Osteocyte (in vitro differentiated cells): ENCODE measurements around the gene CELF1. TPM values are rescaled to one million over a fixed set of nuclear protein-coding genes. Genes with fewer than 3 reads are reported as not detected.

Experiments
- DNase-seq: peaks from one replicate; pipeline ENCODE4 v3.0.0; 2021; ENCODE audit warnings: mixed read lengths; ENCODE audit not compliant: unreplicated experiment; ENCODE audit errors: extremely low spot score
- H3K27ac Mint-ChIP-seq: one replicate; pipeline ENCODE4 v1.8.0; 2021; ENCODE audit warnings: mild to moderate bottlenecking, mixed read lengths; ENCODE audit not compliant: unreplicated experiment
- H3K27me3 Mint-ChIP-seq: one replicate; pipeline ENCODE4 v1.8.0; 2021; ENCODE audit warnings: mixed read lengths; ENCODE audit not compliant: unreplicated experiment
- H3K36me3 Mint-ChIP-seq: one replicate; pipeline ENCODE4 v1.8.0; 2021; ENCODE audit warnings: mixed read lengths; ENCODE audit not compliant: unreplicated experiment
- H3K4me1 Mint-ChIP-seq: one replicate; pipeline ENCODE4 v1.8.0; 2021; ENCODE audit warnings: mixed read lengths; ENCODE audit not compliant: unreplicated experiment
- H3K4me3 Mint-ChIP-seq: one replicate; pipeline ENCODE4 v1.8.0; 2021; ENCODE audit warnings: mild to moderate bottlenecking, moderate library complexity, mixed read lengths; ENCODE audit not compliant: unreplicated experiment
- H3K9me3 Mint-ChIP-seq: one replicate; pipeline ENCODE4 v1.8.0; 2021; ENCODE audit warnings: mixed read lengths; ENCODE audit not compliant: unreplicated experiment
- total RNA-seq: library from RNA; stranded (reverse); gene quantifications from 2 replicates; pipeline ENCODE4 v1.2.1, GENCODE V29; 2021
- TF ChIP-seq, protein P1 (sequence below): fragments of 200-600 bp; sonication (generic); IDR thresholded peaks from 2 replicates; pipeline ENCODE4 v1.5.0; 2021; ENCODE audit warnings: antibody characterized with exemption, mild to moderate bottlenecking, moderate library complexity

Gene CELF1
- total RNA-seq, 1 donor from 2014 or later = 88.6 TPM

DNA sequence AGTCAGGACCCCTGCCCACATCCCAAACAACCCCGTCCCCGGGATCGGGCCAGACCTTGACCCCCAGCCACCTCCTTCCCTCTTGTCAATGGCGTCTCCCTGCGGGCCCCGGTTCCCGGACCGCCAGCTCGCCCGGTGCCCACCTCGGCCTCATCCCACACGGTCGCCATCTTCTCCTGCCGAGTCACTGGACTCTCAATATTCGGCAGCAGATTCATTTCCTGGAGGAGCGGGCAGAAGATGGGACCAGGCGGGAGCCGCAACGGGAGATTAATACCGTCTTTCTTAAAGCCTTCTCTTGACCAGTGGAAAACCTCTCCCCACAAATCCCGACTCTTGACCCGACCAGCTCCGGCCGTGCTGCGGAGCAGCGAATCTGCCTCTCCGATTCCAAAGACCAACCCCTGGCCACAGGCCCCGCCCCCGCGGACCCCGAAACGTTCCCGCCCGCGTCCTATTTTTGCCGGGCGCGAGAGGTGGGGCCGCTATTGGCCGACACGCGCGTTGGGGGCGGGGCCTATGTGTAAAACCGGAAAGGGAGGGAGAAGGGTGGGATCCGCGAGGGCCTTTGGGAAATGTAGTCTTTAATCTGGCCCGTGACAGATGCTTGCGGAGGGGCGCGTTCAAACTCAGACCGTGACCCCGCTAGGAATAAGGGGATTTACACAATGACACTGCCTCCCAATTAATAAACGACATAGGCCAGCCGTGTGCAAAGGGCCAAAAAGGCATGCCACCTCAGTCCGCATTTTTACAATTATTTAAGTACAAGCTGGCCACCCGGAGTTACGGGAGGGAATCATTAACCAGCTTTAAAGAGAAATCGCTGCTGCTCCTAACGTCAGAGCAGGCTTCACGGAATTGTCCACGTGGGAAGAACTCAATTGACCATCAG lies 126.6 kb downstream of the CELF1 start, which contains the start of gene PSMC3:
Gene PSMC3, minus strand, starts transcription at position 378 of the 895 bp plus-strand sequence. Its CDS starts 160 bp downstream, at position 218.
- Mint-ChIP-seq H3K4me1 (peaks cover 18% of the 10 kb centered on the region), H3K27me3 (no peaks in the 10 kb centered on the region), H3K4me3 (peak within 1 kb of the TSS; percentile 100), H3K9me3 (no peaks in the 10 kb centered on the region), H3K27ac (peak within 1 kb of the TSS; percentile 100), H3K36me3 (peaks cover 25% of the 10 kb centered on the region)
- DNase-seq = peak; percentile 99
- TF ChIP-seq, protein P1, sequence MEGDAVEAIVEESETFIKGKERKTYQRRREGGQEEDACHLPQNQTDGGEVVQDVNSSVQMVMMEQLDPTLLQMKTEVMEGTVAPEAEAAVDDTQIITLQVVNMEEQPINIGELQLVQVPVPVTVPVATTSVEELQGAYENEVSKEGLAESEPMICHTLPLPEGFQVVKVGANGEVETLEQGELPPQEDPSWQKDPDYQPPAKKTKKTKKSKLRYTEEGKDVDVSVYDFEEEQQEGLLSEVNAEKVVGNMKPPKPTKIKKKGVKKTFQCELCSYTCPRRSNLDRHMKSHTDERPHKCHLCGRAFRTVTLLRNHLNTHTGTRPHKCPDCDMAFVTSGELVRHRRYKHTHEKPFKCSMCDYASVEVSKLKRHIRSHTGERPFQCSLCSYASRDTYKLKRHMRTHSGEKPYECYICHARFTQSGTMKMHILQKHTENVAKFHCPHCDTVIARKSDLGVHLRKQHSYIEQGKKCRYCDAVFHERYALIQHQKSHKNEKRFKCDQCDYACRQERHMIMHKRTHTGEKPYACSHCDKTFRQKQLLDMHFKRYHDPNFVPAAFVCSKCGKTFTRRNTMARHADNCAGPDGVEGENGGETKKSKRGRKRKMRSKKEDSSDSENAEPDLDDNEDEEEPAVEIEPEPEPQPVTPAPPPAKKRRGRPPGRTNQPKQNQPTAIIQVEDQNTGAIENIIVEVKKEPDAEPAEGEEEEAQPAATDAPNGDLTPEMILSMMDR = no peak

DNA sequence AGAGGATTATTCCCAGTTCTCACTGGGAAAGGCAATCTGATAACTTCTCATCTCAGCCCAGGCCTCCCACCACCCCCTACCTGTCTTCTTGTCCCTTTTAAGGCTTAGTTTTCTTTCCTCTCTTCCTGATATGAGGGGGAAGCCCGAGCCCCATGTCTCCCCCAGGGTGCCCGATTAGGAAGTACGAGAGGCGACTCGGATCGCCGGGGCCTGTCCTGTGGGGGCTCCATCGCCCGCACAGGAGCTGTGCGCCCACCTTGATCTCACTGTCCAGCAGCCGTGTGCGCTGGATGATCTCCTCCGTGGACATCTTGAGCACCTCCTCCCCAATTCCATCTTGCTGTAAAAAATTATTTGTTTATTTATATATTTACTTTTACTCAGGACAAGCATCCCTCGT lies 127.3 kb downstream of the CELF1 start:
- Mint-ChIP-seq H3K9me3 (no peaks in the 10 kb centered on the region), H3K4me1 (peaks cover 18% of the 10 kb centered on the region), H3K4me3 (peak overlapping the region; percentile 100), H3K36me3 (peaks cover 29% of the 10 kb centered on the region), H3K27ac (peak overlapping the region; percentile 100), H3K27me3 (no peaks in the 10 kb centered on the region)
- DNase-seq = no peak
- TF ChIP-seq, protein P1 = no peak

DNA sequence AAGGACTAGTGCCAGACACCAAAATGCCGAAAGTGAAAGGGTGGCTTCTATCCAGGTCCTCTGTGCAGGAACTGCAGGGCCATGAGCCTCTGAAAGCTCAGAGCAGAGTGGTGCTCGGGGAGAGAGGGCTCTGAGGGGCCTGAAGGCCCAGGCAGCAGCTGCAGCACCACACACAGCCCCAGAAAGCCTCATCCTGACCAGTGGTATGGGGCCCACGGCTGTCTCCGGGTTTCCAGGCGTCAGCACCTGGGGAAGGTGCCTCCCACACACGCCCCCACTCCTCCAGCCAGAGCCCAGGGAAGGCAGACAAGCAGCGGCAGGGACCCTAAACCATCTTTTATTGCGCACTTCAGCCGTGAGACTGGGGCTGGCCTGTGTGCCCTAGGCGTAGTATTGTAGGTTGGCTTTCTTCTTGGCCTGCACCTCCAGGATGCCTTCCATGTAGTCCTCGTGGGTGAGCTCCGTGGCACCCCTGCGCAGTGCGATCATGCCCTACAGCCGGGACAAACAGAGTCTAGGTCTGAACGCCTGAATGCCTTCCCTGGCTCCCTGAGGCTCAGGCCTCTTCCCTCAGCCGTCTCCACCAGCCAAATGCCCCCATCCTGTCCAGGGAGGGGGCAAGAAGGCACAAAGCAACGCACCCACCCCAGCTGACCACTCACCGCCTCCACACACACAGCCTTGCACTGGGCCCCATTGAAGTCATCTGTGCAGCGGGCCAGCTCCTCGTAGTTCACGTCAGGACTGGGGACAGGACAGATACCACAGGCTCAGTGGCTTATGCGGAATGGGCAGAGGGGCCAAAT lies 134.3 kb downstream of the CELF1 start:
- Mint-ChIP-seq H3K36me3 (peaks cover 30% of the 10 kb centered on the region), H3K4me3 (no peak overlapping the region), H3K9me3 (no peaks in the 10 kb centered on the region), H3K4me1 (peaks cover 21% of the 10 kb centered on the region), H3K27ac (peak overlapping the region; percentile 50), H3K27me3 (no peaks in the 10 kb centered on the region)
- no peak for DNase-seq
- TF ChIP-seq, protein P1 = no peak

DNA sequence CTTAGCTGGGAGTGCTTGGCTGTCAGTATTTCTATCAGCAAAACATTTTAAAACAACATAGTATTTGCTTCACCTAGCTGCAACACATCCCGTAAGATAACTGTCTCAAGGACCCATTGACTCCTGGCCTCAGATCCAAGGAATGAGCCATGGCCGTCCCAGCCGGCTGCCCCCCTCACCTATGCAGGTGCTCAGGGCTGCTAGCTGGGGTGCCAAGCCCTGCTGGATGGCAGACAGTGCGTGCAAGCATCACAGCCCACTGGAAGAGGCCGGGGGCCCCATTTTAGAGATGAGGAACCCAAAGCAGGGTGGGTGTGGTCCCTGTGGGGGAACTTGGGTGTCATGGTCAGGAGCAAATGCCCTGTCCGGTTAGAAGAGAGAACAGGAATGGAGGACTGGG lies 135.2 kb downstream of the CELF1 start:
- peaks cover 26% of the 10 kb centered on the region for H3K4me1 Mint-ChIP-seq
- H3K27ac Mint-ChIP-seq = peak overlapping the region; percentile 50
- DNase-seq = no peak
- TF ChIP-seq, protein P1 = no peak
- H3K4me3 Mint-ChIP-seq = no peak overlapping the region
- peaks cover 32% of the 10 kb centered on the region for H3K36me3 Mint-ChIP-seq
- H3K9me3 Mint-ChIP-seq = no peaks in the 10 kb centered on the region
- no peaks in the 10 kb centered on the region for H3K27me3 Mint-ChIP-seq
